Effector memory CD4-positive, alpha-beta T cell (primary cell): ENCODE data around the gene RPP40.

ENCODE experiments used
- DNase-seq, 3 donors: peaks; one replicate each; pipeline ENCODE4 v3.0.0-alpha.2; 2020
- H3K27ac ChIP-seq: 2 replicates; pipeline ENCODE4 v1.7.0; 2013; ENCODE audit warnings: mild to moderate bottlenecking, low read length, moderate library complexity; ENCODE audit not compliant: insufficient read depth, poor library complexity, severe bottlenecking
- H3K27me3 ChIP-seq: replicated peaks from 2 replicates; pipeline ENCODE4 v1.7.0; 2013; ENCODE audit warnings: mild to moderate bottlenecking, low read length; ENCODE audit not compliant: insufficient read depth, control insufficient read depth, poor library complexity, severe bottlenecking
- H3K36me3 ChIP-seq: 2 replicates; pipeline ENCODE4 v1.7.0; 2013; ENCODE audit warnings: mild to moderate bottlenecking, low read length, moderate library complexity; ENCODE audit not compliant: control insufficient read depth, insufficient read depth
- H3K4me1 ChIP-seq: 2 replicates; pipeline ENCODE4 v1.7.0; 2013; ENCODE audit warnings: low read length, mild to moderate bottlenecking; ENCODE audit not compliant: control insufficient read depth, insufficient read depth, poor library complexity, severe bottlenecking
- H3K4me3 ChIP-seq: 2 replicates; pipeline ENCODE4 v1.7.0; 2013; ENCODE audit warnings: low read length, low read depth, mild to moderate bottlenecking; ENCODE audit not compliant: insufficient read depth, poor library complexity, severe bottlenecking
- H3K9me3 ChIP-seq: 2 replicates; pipeline ENCODE4 v1.7.0; 2013; ENCODE audit warnings: mild to moderate bottlenecking, low read length, moderate library complexity; ENCODE audit not compliant: control insufficient read depth

The RPP40 gene

DNA sequence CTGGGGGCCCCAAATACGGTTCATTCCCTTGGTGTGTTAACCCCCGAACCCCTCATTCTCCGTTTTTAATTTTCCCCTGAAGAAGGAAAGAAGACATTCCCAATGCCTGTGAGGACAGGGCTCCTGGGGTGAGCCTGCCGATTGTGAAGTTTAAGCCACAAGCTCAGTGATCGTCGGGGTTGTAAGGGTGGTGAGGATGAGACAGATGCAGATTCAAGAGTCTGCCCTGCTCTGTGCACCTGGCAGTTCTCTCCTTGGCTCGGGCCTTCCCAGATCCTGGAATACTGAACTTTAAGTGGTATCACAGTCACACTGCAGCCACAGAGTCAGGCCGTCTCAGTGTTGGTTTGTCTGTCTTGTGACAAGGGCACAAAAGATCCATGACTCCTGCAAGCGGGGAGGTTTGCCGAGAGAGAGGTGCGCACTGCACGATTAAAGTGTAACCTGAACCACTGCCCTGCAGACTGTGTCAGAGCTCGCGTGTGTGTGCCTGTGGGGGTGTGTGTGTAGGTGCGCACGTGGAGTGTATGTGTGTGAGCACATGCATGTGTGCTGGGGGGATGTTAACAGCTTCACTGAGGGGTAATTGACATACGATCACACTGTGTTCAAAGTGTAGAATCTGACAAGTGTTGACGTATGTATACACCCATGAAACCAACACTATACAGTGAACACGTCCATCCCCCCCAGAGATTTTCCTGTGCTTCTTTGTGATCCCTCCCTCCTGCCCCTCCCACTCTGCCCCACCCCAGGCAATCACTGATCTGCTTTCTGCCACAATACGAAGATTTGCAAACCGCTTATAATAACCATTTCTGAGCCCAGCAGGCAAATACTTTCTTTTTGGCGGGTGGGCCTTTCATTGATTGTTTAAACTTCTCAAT is 38.9 kb downstream of the RPP40 start:
- Histone ChIP-seq H3K4me1 (no peaks in the 10 kb centered on the region), H3K27me3 (no peaks in the 10 kb centered on the region), H3K9me3 (no peaks in the 10 kb centered on the region), H3K4me3 (no peak overlapping the region), H3K36me3 (no peaks in the 10 kb centered on the region), H3K27ac (no peak overlapping the region)
- DNase-seq, result no peak

DNA sequence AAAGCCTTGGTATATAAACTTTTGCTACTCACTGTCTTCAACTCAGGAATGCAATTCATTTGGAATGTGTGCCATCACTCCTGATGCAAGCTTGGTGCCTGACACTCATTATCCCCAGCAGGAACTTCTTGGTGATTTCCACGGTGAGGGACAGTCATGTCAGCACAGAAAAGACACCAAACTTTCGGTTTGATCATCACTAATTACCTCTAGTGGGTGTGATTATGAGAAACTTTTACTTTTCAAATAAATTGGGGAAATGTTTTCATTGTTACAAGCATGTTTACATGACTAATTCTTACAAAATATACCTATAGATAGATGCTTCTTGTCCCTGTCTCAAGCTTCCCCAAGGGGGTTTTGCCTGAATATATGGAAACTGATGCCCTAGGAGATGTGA is 40.9 kb downstream of the RPP40 start:
- Histone ChIP-seq H3K4me3 (no peak overlapping the region), H3K27ac (no peak overlapping the region), H3K9me3 (no peaks in the 10 kb centered on the region), H3K4me1 (no peaks in the 10 kb centered on the region), H3K36me3 (no peaks in the 10 kb centered on the region), H3K27me3 (no peaks in the 10 kb centered on the region)
- DNase-seq, result no peak

DNA sequence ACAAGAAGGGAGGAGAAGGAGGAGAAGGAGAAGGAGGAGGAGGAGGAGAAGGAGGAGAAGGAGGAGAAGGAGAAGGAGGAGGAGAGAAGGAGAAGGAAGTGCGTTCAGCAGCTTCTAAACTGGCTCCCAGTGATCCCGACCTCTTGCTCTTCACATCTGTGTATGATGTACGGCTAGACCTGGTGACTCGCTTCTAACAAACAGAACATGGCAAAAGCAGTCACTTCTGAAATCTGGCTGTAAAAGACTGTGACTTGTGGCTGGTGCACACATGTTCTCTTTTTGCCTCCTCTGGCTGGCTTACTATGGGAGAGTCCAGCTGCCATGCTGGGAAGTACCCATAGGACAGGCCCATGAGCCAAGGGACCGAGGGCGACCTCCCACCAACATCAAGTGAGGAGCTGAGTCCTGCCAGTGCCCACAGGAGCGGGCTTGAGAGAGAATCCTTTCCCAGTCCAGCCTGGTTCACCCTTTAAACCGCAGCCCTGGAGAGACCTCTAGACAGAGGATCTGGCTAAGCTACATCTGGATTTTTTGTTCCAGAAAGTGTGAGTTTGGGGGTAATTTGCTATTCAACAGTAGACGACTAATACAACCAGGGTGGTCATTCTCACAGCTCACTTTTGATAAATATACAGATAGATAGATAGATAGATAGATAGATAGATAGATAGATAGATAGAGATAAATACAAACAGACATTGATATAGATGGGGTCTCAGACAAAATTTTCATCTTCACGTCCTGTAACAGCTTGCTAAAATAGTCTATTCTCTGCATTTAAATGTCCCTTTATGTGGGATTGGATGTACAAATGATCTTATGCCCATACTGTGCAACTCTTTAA is 42.3 kb downstream of the RPP40 start:
- no peaks in the 10 kb centered on the region for H3K9me3 ChIP-seq
- no peak for DNase-seq

DNA sequence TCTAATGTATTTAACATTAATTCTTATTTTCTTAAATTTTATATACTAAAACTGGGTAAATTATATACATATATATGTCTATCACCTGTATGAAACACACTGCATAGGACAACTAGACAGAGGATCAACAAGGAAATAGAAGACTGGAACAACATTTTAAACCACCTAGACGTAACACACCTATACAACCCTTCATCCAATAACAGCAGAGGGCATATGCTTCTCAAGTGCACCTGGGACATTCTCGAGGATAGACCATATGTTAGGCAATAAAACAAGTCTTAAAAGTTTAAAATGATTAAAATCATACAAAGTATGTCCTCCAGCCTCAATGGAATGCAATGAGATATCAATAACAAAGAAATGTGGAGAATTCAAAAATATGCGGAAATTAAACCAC is 45.2 kb downstream of the RPP40 start:
- Histone ChIP-seq H3K4me1 (no peaks in the 10 kb centered on the region), H3K9me3 (no peaks in the 10 kb centered on the region), H3K27ac (no peak overlapping the region), H3K36me3 (peaks cover 5% of the 10 kb centered on the region), H3K4me3 (no peak overlapping the region), H3K27me3 (no peaks in the 10 kb centered on the region)
- no peak for DNase-seq

More for the DNA sequence above, 42.3 kb downstream of the RPP40 start:
- Histone ChIP-seq H3K4me1 (no peaks in the 10 kb centered on the region), H3K36me3 (no peaks in the 10 kb centered on the region), H3K4me3 (no peak overlapping the region), H3K27ac (no peak overlapping the region), H3K27me3 (no peaks in the 10 kb centered on the region)

DNA sequence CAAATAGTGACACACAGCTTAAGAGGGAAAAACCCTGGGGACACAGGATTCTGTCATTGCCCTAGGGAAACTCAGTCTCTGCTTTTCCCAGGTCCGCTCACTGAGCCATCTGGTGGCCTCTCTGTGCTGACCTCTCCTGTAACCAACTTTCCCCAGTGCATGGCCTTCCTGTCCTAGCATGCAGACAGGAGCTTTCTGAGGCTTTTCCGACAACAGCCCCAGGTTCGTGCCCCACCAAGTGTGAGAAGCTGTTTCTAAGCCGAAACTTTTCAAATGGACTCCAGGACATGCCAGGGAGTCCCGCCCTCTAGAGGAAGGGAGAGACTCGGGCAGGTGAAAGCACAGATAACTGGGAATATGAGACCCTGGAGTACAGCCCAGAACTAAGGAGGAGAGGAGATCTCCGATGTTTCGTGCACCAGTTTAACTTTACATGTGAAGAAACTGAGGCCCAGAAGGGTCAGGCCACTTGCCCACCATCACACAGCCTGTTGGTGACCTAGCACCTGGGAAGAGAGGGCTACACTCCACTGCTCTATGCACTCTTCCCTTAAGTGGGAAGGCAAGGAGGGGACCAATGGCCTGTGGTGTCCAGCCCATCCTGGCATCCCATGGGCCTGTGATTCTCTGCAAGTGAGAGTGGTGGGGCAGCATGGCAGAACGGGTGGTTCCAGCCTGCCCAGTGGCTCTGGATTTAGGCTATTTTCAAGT is 46.2 kb downstream of the RPP40 start:
- Histone ChIP-seq H3K27ac (no peak overlapping the region), H3K4me3 (no peak overlapping the region), H3K9me3 (no peaks in the 10 kb centered on the region), H3K27me3 (no peaks in the 10 kb centered on the region), H3K36me3 (peaks cover 11% of the 10 kb centered on the region), H3K4me1 (no peaks in the 10 kb centered on the region)
- no peak for DNase-seq

DNA sequence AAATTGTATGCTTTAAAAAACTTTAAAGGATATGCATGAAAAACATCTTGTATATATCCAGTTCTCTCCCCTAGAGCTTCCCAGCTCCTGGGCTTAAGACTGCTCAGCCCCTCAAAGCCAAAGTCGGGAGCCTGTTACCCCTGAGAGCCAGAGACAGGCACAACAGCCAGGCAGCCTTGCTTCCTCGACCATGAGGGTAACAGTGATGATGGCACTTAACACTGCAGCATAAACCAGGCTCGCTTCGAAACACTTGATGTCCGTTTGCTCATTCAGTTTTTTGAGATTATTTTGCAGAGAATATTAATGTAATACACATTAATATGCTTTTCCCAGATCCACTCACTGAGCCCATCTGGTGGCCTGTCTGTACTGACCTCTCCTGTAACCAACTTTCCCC is 47.2 kb downstream of the RPP40 start:
- DNase-seq, result no peak
- H3K27me3 ChIP-seq, result no peaks in the 10 kb centered on the region
- H3K4me3 ChIP-seq, result no peak overlapping the region
- H3K36me3 ChIP-seq, result peaks cover 15% of the 10 kb centered on the region
- no peak overlapping the region for H3K27ac ChIP-seq
- H3K4me1 ChIP-seq, result no peaks in the 10 kb centered on the region
- H3K9me3 ChIP-seq, result no peaks in the 10 kb centered on the region

DNA sequence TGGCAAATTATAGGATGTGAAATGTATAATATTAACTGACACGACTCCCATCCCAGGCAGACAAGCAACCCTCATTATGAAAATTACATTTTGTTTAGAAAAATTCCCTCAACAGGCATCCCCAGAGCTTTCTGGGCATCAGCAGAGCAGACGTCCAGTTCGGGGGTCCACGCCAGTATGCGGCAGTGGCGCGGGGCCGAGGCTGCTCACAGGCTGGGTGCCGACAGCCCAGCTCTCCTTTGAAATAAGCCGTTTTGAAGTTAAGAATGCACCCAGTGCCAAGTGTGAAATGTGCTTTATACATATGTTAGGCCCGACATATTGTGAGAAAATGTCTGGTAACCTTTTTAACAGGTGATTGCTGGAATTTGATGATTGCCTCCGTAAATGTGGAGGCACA is 50.4 kb downstream of the RPP40 start:
- H3K27me3 ChIP-seq, result no peaks in the 10 kb centered on the region
- no peak for DNase-seq
- no peaks in the 10 kb centered on the region for H3K9me3 ChIP-seq
- no peaks in the 10 kb centered on the region for H3K4me1 ChIP-seq
- H3K27ac ChIP-seq, result no peak overlapping the region
- peaks cover 18% of the 10 kb centered on the region for H3K36me3 ChIP-seq
- no peak overlapping the region for H3K4me3 ChIP-seq

DNA sequence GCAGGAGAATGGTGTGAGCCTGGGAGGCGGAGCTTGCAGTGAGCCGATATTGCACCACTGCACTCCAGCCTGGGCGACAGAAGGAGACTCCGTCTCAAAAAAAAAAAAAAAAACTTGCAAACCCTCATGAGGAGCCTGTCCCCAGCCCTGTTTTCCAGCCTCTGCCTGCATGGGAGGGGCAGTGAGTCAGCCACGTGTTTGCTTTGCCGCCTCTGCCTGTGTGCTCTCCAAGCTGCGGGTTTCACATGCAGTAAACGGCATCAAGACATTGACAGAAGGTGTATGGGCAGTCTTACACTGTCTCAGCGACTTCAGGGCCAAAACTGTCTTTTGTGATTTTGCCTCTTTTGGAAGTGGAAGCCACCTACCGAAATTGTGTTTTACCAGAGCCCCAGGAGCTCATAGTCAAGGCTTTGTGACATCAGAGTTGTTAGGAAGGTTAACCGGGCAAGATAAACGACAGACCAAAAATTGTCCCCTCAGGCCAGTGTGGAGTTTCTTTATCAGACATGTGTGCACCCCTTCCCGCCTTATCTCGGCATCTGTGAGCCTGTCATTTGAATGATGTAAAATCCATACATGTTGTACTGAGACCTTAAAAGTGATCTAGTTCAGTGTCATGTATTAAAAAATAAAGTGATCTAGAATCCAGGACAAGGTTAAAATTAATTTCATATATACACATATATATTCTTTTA is 52.9 kb downstream of the RPP40 start:
- Histone ChIP-seq H3K36me3 (peaks cover 25% of the 10 kb centered on the region), H3K4me3 (no peak overlapping the region), H3K27me3 (no peaks in the 10 kb centered on the region), H3K9me3 (no peaks in the 10 kb centered on the region), H3K27ac (no peak overlapping the region), H3K4me1 (no peaks in the 10 kb centered on the region)
- no peak for DNase-seq

DNA sequence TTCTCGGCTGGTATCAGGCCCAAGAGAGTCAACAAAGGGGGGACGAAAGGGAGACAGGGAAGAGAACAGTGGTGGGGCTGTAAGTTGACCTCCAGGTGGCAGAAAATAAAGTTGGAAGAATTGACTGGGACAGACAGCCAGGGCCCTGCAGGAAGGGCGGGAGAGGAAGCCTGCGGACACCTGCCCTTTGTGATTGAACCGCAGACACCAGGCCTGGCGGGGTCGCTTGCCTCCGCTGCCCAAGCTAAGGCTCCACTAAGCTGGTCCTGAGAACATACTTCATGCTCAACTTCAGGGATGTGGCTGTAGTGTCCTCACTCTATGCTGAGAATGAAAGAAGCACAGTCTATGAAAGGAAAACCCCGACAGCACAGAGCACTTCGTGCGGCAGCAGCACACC is 53.8 kb downstream of the RPP40 start:
- H3K4me1 ChIP-seq, result no peaks in the 10 kb centered on the region
- H3K27ac ChIP-seq, result no peak overlapping the region
- H3K27me3 ChIP-seq, result no peaks in the 10 kb centered on the region
- no peak for DNase-seq
- no peak overlapping the region for H3K4me3 ChIP-seq
- H3K36me3 ChIP-seq, result peaks cover 25% of the 10 kb centered on the region
- no peaks in the 10 kb centered on the region for H3K9me3 ChIP-seq
